ENCODE results near the gene ACTG2.
"Not testable (repeated sequence)": the region's sequence is repeated elsewhere in the genome, so short reads cannot be mapped to it uniquely, and the experiment has no call there.

Gene ACTG2

GRCh38 chr2:73937899-73938298, 45.1 kb downstream of the ACTG2 start:
- DNase-seq, result no peak

- DNase-seq, result no peak
Observed at GRCh38 chr2:73938718-73939352, 46.0 kb downstream of the ACTG2 start.

GRCh38 chr2:73939419-73939818, 46.6 kb downstream of the ACTG2 start:
- peak; percentile 27 to 28 for DNase-seq

DNA sequence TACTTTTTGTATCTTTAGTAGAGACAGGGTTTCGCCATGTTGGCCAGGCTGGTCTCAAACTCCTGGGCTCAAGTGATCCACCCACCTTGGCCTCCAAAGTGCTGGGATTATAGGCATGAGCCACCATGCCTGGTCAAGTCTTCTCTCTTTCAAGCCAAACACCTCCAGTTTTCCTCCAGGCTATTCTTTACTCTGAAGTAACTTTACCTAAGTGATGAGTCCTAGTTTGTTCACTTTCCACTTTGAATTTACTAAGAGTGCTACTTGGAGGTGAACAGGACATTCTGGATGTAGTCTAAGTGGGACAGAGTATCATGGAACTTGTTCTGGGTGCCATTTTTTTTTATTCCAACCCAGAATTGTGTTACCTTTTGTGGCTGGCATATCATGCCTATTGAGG, 47.3 kb downstream of the ACTG2 start:
- DNase-seq, result not testable (repeated sequence)

- DNase-seq, result no peak
Observed at GRCh38 chr2:73942664-73943063, 49.9 kb downstream of the ACTG2 start.

DNA sequence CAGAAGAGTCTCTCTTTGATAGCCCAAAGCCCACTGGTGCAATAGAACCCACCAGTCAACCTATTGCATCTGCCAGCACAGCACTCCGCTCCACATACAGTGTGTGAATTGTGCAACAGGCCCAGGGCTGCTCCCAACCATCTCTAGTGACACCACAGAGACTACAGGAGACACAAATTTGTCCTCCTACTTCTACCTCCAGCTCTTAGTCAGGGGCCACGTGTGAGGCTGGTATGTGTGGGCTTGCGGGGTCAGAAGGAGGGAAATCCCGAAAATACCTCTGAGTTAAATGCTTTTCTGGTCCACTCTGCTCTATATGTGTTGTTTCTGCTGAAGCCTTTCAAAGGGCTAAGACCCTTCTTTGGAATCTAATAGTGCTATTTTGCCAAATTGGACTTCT, 51.9 kb downstream of the ACTG2 start:
- DNase-seq, result no peak

GRCh38 chr2:73946215-73946614, 53.4 kb downstream of the ACTG2 start:
- DNase-seq, result no peak

DNA sequence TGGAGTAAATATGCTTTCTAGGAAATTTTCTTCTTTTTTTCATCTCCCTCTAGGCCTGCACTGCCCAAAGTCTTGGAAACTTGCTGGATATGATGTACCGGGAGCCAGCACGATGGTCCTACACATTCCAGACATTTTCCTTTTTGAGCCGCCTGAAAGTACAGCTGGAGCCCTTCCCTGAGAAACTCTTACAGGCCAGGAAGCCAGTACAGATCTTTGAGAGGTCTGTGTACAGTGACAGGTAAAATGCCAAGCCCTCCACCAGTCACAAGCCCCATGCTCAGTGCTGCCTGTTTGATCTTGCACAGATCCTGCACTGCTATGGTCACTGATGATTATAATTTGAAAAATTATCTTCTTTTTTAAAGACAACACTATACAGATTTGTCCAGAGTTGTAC, 53.9 kb downstream of the ACTG2 start:
- DNase-seq, result no peak

DNA sequence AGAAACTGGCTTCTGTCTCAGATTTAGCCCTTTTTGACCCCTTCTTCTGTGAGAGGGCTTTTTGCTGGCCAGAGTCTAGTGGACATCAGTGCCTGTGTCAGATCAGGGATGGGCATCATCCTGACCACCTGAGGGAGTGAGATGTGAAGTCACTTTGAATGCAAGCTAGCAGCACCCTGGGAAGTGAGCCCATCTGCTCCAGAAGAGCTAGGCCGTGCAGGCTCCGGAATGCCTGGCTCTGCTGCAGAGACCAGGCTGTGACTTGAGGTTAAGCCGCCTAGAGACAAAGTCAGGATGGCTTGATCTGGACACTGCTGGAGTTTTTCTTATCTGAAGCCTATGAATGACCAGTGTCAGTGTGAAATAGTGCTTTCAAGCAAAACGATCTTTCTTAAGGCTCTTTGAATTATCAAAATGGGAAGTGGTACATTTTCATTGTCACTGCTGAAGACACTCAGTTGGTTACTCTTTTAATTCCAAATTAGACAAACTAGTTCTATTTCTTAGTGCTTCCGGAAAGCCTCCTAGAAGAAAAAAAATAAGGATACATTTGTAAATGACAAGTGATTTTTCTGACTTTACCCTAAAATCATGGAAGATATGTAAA, 54.7 kb downstream of the ACTG2 start:
- no peak for DNase-seq

DNA sequence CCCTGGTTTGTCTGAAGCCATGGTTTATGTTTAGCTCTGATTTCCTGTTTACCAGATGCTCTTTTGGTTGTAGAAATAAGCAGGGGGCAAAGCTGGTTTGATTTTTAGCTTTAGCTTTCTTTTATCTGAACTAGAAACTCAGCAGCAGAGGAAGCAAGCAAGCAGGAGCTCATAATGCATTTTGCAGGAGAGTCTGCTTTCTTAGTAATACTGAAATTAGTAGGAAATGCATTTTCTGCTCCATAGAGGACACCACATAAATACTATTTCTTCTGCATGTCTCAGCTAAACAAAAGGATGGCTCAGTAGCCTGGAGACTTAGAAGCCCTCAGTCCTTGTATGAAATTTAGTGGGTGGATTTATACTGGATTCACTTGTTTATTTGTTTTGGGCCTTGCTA, 57.0 kb downstream of the ACTG2 start:
- DNase-seq, result no peak

GRCh38 chr2:73952499-73953446, 60.0 kb downstream of the ACTG2 start:
- peak; percentile 14 to 28 for DNase-seq

DNA sequence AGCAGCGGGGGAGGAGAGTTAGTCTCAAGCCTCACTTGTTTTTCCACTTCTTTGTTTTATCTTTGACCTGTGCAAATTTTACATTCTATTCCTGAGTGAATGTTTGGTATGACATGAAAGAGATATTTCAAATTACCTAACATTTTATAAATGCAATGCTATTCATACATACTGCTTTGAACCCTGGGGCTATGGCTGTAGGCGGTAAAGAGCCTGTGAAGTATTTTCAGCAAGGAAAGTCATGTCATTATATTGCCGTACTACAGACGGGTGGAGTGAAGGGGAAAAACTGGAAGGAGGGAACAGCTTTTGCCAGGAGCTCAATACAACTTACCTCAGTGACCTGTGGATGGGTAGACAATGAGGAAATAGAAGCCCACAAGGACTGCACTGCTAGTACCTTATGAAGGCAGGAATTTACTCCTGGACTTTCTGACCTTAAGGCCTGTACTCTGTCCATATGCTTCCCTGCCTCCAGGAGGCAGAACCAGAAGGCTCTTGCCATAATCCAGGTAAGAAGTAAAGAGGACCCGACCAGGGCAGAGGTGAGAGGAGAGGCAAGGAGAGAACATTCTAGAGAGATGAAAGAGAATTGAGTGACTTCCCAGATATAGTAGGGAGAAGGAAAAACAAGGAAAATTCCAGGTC, 63.5 kb downstream of the ACTG2 start:
- no peak for DNase-seq

DNA sequence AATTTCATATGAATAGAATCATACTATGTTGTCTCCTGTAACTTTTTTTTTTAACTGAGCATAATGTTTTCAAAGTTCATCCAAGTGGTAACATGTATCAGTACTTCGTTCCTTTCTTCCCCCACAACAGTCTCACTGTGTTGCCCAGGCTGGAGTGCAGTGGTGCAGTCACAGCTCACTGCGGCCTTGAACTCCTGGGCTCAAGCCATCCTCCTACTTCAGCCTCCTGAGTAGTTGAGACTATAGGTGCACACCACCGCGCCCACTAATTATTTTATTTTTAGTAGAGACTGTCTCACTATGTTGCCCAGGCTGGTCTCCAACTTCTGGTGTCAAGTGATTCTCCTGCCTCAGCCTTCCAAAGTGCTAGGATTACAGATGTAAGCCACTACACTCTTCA, 68.5 kb downstream of the ACTG2 start:
- DNase-seq, result no peak

GRCh38 chr2:73961823-73962615, 69.2 kb downstream of the ACTG2 start:
- DNase-seq, result no peak

- DNase-seq, result no peak
Observed at GRCh38 chr2:73962798-73963197, 70.0 kb downstream of the ACTG2 start.

GRCh38 chr2:73963385-73964120, 70.7 kb downstream of the ACTG2 start:
- no peak for DNase-seq

GRCh38 chr2:73964223-73964622, 71.4 kb downstream of the ACTG2 start:
- DNase-seq, result no peak

DNA sequence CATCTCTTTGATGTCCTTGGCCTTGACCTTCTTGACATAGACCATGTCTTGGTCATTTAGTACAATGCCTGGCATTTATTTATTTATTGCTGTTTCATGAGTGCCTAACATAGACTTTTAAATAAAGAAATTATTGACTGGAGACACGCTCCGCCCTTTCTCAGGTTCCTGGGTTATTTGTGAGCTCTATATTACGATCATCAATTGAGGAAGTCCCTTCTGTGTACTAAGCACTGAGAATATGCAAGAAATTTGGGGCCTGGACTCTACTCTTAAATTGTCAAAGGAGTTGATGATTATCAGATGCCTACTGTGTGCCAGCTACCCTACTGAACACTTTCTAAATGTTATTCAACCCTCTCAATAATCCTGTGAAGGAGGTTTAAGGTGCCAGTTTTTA, 72.2 kb downstream of the ACTG2 start:
- no peak for DNase-seq

DNA sequence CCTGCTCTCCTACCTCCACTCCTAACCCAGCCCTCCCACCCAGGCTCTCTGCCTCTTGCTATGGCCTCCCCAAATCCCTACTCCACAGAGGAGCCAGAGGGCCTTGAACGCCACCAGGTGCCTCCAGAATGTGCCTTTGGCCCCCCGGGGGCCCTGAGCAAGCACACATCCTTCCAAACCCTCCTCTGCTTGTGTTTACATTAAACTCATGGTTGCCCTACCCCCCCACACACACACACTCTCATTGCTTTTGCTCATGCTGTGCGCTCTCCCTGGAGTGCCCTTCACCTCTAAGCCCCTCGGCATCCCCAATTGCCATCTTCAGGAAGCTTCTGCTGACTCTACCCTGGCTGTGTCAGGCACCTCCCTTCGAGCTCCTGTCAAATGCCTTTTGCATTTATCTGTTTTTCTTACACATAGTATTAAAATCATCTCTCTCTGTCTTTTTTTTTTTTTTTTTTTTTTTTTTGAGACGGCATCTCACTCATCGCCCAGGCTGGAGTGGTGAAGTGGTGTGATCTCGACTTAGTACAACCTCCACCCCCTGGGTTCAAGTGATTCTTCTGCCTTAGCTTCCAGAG, 75.6 kb downstream of the ACTG2 start:
- no peak for DNase-seq

GRCh38 chr2:73969356-73969755, 76.5 kb downstream of the ACTG2 start:
- DNase-seq, result no peak

All from Kasumi-1 (cell line).